ENCODE data around the gene ZNF143.
A peak's percentile ranks its signal among the peaks of the same experiment; 100 is the strongest.

ZNF143 gene

GRCh38 chr11:9570313-9571025 lies 109.7 kb downstream of the ZNF143 start:
- TF ChIP-seq CTCF (IDR thresholded peaks at IDR 0.05; ENCODE audit: low read depth, low read length), result no peak
- no peak overlapping the region for H3K4me3 ChIP-seq (ENCODE audit: low read depth, low read length)
- no peak for DNase-seq (ENCODE audit: low read depth, low spot score)
- in situ Hi-C loops (cut with HindIII; ENCODE audit: low sequenced_read_pairs), result no loop called here

GRCh38 chr11:9571071-9571762 lies 110.4 kb downstream of the ZNF143 start:
- TF ChIP-seq CTCF (IDR thresholded peaks at IDR 0.05; ENCODE audit: low read depth, low read length), result no peak
- in situ Hi-C loops (cut with HindIII; ENCODE audit: low sequenced_read_pairs), result no loop called here

GRCh38 chr11:9571763-9572115 lies 110.9 kb downstream of the ZNF143 start:
- no peak for DNase-seq (ENCODE audit: low read depth, low spot score)
- no peak for TF ChIP-seq CTCF (IDR thresholded peaks at IDR 0.05; ENCODE audit: low read depth, low read length)
- in situ Hi-C loops (cut with HindIII; ENCODE audit: low sequenced_read_pairs), result no loop called here

More at GRCh38 chr11:9571071-9571762, 110.4 kb downstream of the ZNF143 start:
- DNase-seq (ENCODE audit: low read depth, low spot score), result no peak
- no peak overlapping the region for H3K4me3 ChIP-seq (ENCODE audit: low read depth, low read length)

GRCh38 chr11:9573052-9573774 lies 112.4 kb downstream of the ZNF143 start, which contains the start of gene WEE1:
Gene WEE1, plus strand, starts transcription at chr11:9573670. Its CDS starts 264 bp downstream, at chr11:9573934.
- TF ChIP-seq CTCF (IDR thresholded peaks at IDR 0.05; ENCODE audit: low read depth, low read length), result no peak
- H3K4me3 ChIP-seq (ENCODE audit: low read depth, low read length), result peak within 1 kb of the TSS; percentile 71
- in situ Hi-C loops (cut with HindIII; ENCODE audit: low sequenced_read_pairs), result no loop called here
- DNase-seq (ENCODE audit: low read depth, low spot score), result peak; percentile 99

More at GRCh38 chr11:9571763-9572115, 110.9 kb downstream of the ZNF143 start:
- H3K4me3 ChIP-seq (ENCODE audit: low read depth, low read length), result no peak overlapping the region

GRCh38 chr11:9573775-9574621 lies 113.2 kb downstream of the ZNF143 start:
- DNase-seq (ENCODE audit: low read depth, low spot score), result no peak
- TF ChIP-seq CTCF (IDR thresholded peaks at IDR 0.05; ENCODE audit: low read depth, low read length), result no peak

More at GRCh38 chr11:9573775-9574621, 113.2 kb downstream of the ZNF143 start:
- in situ Hi-C loops (cut with HindIII; ENCODE audit: low sequenced_read_pairs), result no loop called here
- H3K4me3 ChIP-seq (ENCODE audit: low read depth, low read length), result peak overlapping the region; percentile 71

All from astrocyte of the spinal cord (primary cell).